ENCODE data around the gene NBPF4. TPM values are rescaled to one million over a fixed set of nuclear protein-coding genes. Genes with fewer than 3 reads are reported as not detected.

NBPF4 gene, protein sequence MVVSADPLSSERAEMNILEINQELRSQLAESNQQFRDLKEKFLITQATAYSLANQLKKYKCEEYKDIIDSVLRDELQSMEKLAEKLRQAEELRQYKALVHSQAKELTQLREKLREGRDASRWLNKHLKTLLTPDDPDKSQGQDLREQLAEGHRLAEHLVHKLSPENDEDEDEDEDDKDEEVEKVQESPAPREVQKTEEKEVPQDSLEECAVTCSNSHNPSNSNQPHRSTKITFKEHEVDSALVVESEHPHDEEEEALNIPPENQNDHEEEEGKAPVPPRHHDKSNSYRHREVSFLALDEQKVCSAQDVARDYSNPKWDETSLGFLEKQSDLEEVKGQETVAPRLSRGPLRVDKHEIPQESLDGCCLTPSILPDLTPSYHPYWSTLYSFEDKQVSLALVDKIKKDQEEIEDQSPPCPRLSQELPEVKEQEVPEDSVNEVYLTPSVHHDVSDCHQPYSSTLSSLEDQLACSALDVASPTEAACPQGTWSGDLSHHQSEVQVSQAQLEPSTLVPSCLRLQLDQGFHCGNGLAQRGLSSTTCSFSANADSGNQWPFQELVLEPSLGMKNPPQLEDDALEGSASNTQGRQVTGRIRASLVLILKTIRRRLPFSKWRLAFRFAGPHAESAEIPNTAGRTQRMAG
- total RNA-seq = not detected in 2 replicates

DNA sequence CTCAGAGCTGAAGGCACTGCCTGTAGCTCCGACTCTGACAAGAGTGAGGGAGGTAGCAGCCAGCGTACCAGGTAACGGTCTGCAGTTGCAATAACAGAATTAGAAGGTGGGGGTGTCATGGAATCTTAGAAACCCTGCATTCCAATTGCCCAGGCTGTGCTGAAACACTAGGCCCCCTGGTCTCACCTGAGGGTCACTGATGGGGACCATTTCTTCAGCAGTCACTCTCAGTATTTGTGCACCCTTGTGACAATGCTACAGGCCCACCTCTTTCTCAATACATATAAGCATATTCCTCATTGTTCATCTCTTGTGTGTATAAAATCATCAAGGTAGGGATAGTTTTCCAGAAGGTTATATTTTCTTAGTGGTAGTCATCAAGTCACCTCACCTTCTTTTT, at the start of gene NBPF4:
Gene NBPF4 (minus strand): TSS at position 101 of the 400 bp plus-strand sequence. CDS start 315 bp downstream, outside the sequence.

GRCh38 chr1:108199781-108200686, 43.8 kb downstream of the NBPF4 start, which contains the start of gene SLC25A24:
Gene SLC25A24 (minus strand): TSS chr1:108200343. CDS start chr1:108200138, 205 bp downstream.

Other genes with a start within 250 kb of the NBPF4 start
- gene SLC25A24, start 43.7 kb downstream of the NBPF4 start, total RNA-seq = 49.1 and 54.7 TPM in 2 replicates
- not detected in 2 replicates for gene NBPF6, start 206.3 kb upstream of the NBPF4 start, total RNA-seq

Measured in placental epithelial cell (primary cell).